Measurements from ENCODE around the gene CFAP46. TPM values are rescaled to one million over a fixed set of nuclear protein-coding genes. Genes with fewer than 3 reads are reported as not detected.

The CFAP46 gene
- total and polyA plus RNA-seq, 9 of the 15 experiments (the other 6 are each of a cell fraction or from before 2014, with no cell fraction given), result not detected

DNA sequence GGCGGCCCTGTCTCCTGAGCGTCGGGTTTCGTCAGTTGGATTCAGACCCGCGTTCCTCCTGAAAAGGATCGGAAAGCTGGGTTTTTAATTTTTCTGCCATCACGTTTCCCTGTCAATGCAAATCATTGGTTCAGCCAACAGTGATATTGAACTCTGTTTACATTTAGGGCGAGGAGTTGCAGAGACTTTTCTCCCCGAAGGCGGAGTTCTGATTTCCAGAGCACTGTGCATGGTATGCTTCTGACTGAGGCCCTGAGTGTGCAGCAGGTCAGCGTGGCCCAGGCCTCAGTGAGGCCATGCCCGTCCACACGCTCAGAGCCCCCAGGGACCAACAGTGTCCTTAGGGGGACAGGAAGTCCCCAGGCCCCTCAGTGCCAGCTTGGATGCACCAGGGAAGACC lies 183.5 kb downstream of the CFAP46 start:
- FAIRE-seq (no peak), DNase-seq (ENCODE audit: extremely low read depth in 1 of 4, low spot score in 3 of 4) (no peak), ATAC-seq (no peak)
- 92% methylated on average over 11 of the region's 14 CpGs for WGBS (ENCODE audit: insufficient coverage, low coverage, missing lambda C conversion rate)
- no peaks in the 10 kb centered on the region for H3K36me3 ChIP-seq (ENCODE audit: control insufficient read depth, insufficient read depth, low read length)
- no peak overlapping the region for H2AFZ ChIP-seq (ENCODE audit: low read depth, low read length)
- no peak overlapping the region for H3K9ac ChIP-seq (ENCODE audit: insufficient read depth in 1 of 2, low read depth in 2 of 2, low read length in 2 of 2)
- H3K27ac ChIP-seq (ENCODE audit: extremely low read depth, low read depth, low read length), result no peak overlapping the region
- no peaks in the 10 kb centered on the region for H3K9me1 ChIP-seq (ENCODE audit: control insufficient read depth, insufficient read depth, low read length)
- intact Hi-C loops (cut with micrococcal nuclease) (no loop called here), in situ Hi-C loops (cut with MboI) (no loop called here)
- H3K4me2 ChIP-seq (ENCODE audit: insufficient read depth, low read length), result no peak overlapping the region
- H3K79me2 ChIP-seq (ENCODE audit: control insufficient read depth, insufficient read depth, low read length), result no peaks in the 10 kb centered on the region
- ChIA-PET POLR2A (no interaction called here), CTCF (ENCODE audit: low intra/inter-chr PET ratio) (no interaction called here)
- no peaks in the 10 kb centered on the region for H3K27me3 ChIP-seq (ENCODE audit: control insufficient read depth in 2 of 2, insufficient read depth in 2 of 2, low read length in 2 of 2)
- H3K4me1 ChIP-seq (replicated peaks in 1 of 2; ENCODE audit: control insufficient read depth in 2 of 2, insufficient read depth in 2 of 2, low read length in 2 of 2), result no peaks in the 10 kb centered on the region
- no peak overlapping the region for H3K4me3 ChIP-seq
- no peaks in the 10 kb centered on the region for H4K20me1 ChIP-seq (replicated peaks; ENCODE audit: control insufficient read depth, insufficient read depth, low read length)
- no TSS peak for BruUV-seq (replicated peaks)
- no peaks in the 10 kb centered on the region; the same call in 1 of the 2 replicates for H3K9me3 ChIP-seq (replicated peaks; ENCODE audit: control insufficient read depth, insufficient read depth, low read depth, low read length)
- no peak for TF ChIP-seq ZNF644 (tag; IDR thresholded peaks at IDR 0.05; ENCODE audit: low read depth)
- TF ChIP-seq MXI1 (IDR thresholded peaks at IDR 0.05; ENCODE audit: low read depth, low read length), result no peak
- no peak for TF ChIP-seq ILF3 (IDR thresholded peaks at IDR 0.05; ENCODE audit: borderline replicate concordance)
- TF ChIP-seq RREB1 (CRISPR knock-in tag; IDR thresholded peaks at IDR 0.05), result no peak
- TF ChIP-seq, protein P1, sequence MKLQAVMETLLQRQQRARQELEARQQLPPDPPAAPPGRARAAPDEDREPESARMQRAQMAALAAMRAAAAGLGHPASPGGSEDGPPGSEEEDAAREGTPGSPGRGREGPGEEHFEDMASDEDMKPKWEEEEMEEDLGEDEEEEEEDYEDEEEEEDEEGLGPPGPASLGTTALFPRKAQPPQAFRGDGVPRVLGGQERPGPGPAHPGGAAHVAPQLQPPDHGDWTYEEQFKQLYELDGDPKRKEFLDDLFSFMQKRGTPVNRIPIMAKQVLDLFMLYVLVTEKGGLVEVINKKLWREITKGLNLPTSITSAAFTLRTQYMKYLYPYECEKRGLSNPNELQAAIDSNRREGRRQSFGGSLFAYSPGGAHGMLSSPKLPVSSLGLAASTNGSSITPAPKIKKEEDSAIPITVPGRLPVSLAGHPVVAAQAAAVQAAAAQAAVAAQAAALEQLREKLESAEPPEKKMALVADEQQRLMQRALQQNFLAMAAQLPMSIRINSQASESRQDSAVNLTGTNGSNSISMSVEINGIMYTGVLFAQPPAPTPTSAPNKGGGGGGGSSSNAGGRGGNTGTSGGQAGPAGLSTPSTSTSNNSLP (IDR thresholded peaks at IDR 0.05; ENCODE audit: borderline replicate concordance, low read depth, low read length), result no peak
- TF ChIP-seq ZNF445 (CRISPR knock-in tag; IDR thresholded peaks at IDR 0.05; ENCODE audit: low read depth), result no peak
- TF ChIP-seq ID3 (CRISPR knock-in tag; IDR thresholded peaks at IDR 0.05), result no peak
- TF ChIP-seq ID3 (tag; IDR thresholded peaks at IDR 0.05), result no peak
- no peak for TF ChIP-seq HOXB6 (CRISPR knock-in tag; IDR thresholded peaks at IDR 0.05; ENCODE audit: borderline replicate concordance)
- TF ChIP-seq, protein P2, sequence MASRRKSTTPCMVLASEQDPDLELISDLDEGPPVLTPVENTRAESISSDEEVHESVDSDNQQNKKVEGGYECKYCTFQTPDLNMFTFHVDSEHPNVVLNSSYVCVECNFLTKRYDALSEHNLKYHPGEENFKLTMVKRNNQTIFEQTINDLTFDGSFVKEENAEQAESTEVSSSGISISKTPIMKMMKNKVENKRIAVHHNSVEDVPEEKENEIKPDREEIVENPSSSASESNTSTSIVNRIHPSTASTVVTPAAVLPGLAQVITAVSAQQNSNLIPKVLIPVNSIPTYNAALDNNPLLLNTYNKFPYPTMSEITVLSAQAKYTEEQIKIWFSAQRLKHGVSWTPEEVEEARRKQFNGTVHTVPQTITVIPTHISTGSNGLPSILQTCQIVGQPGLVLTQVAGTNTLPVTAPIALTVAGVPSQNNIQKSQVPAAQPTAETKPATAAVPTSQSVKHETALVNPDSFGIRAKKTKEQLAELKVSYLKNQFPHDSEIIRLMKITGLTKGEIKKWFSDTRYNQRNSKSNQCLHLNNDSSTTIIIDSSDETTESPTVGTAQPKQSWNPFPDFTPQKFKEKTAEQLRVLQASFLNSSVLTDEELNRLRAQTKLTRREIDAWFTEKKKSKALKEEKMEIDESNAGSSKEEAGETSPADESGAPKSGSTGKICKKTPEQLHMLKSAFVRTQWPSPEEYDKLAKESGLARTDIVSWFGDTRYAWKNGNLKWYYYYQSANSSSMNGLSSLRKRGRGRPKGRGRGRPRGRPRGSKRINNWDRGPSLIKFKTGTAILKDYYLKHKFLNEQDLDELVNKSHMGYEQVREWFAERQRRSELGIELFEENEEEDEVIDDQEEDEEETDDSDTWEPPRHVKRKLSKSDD (conservative IDR thresholded peaks at IDR 0.05; ENCODE audit: low read length), result no peak
